SK-N-MC (cell line): ENCODE measurements around the gene ABCF1.

Experiments used
- EZH2 ChIP-seq: fragments of 200-600 bp; sonication (generic); IDR thresholded peaks from one replicate; pipeline ENCODE4 v1.6.1; 2017; ENCODE audit warnings: antibody characterized with exemption
- POLR2AphosphoS5 ChIP-seq: IDR thresholded peaks from 2 replicates; pipeline ENCODE4 v1.6.1; 2012; ENCODE audit warnings: mild to moderate bottlenecking, low read depth, low read length, borderline replicate concordance

GRCh38 chr6:30560930-30561329 is 10.3 kb upstream of the ABCF1 start:
- TF ChIP-seq POLR2AphosphoS5 (no peak), EZH2 (no peak)
